ENCODE data around the gene OR2T6.

DNA sequence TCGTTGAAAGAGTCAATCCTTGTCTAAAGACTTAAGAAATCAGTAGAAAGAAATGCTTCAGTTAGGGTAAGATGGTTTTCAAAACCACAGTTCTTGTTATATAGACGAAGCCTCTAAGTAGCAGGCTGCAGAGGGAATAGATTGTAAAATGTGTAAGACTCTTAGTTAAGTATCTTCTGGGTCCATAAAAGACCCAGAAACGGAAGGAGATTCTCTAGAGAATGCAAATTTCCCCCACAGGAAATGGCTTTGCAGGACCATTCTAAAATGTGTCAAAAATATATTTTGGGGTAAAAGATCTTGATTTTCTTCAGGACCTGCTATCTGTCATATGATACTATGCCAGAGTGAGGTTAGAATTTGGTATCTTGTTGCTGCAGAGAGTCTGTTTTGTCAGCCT is 40.7 kb downstream of the OR2T6 start:
- TF ChIP-seq, protein P1, sequence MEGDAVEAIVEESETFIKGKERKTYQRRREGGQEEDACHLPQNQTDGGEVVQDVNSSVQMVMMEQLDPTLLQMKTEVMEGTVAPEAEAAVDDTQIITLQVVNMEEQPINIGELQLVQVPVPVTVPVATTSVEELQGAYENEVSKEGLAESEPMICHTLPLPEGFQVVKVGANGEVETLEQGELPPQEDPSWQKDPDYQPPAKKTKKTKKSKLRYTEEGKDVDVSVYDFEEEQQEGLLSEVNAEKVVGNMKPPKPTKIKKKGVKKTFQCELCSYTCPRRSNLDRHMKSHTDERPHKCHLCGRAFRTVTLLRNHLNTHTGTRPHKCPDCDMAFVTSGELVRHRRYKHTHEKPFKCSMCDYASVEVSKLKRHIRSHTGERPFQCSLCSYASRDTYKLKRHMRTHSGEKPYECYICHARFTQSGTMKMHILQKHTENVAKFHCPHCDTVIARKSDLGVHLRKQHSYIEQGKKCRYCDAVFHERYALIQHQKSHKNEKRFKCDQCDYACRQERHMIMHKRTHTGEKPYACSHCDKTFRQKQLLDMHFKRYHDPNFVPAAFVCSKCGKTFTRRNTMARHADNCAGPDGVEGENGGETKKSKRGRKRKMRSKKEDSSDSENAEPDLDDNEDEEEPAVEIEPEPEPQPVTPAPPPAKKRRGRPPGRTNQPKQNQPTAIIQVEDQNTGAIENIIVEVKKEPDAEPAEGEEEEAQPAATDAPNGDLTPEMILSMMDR (IDR thresholded peaks at IDR 0.05; ENCODE audit: extremely low read depth in 1 of 2, insufficient read depth in 1 of 2, low read depth in 1 of 2, low read length in 2 of 2), result no peak
- TF ChIP-seq POLR2AphosphoS5 (IDR thresholded peaks at IDR 0.05; ENCODE audit: insufficient read depth, low read depth, low read length) (no peak), EZH2 (IDR thresholded peaks at IDR 0.05; ENCODE audit: borderline replicate concordance, low read depth, low read length, severe bottlenecking) (no peak)

Data from endothelial cell of umbilical vein (primary cell).